Measurements from ENCODE around the gene ST3GAL2.
"Not testable (repeated sequence)": the region's sequence is repeated elsewhere in the genome, so short reads cannot be mapped to it uniquely, and the experiment has no call there.

Gene ST3GAL2

GRCh38 chr16:70454222-70455034 is 15.5 kb upstream of the ST3GAL2 start, which contains the start of gene FCSK:
TSS of gene FCSK (plus strand) at chr16:70454595. CDS start at chr16:70463191, 8,596 bp downstream.
- TF ChIP-seq CTCF (IDR thresholded peaks at IDR 0.05), result no peak
- H3K27ac ChIP-seq, result peak within 1 kb of the TSS; percentile 89
- no peak for DNase-seq (ENCODE audit: low spot score)
- H3K4me3 ChIP-seq, result peak within 1 kb of the TSS; percentile 95

- no peak for TF ChIP-seq CTCF (IDR thresholded peaks at IDR 0.05)
- DNase-seq (ENCODE audit: low spot score), result no peak
- peak overlapping the region in 1 of 2 donors; percentile 89 for H3K27ac ChIP-seq
- peak overlapping the region; percentile 95 for H3K4me3 ChIP-seq
Measured at GRCh38 chr16:70453892-70454221, 15.0 kb upstream of the ST3GAL2 start.

- H3K27ac ChIP-seq, result no peak overlapping the region
- no peak for DNase-seq (ENCODE audit: low spot score)
- TF ChIP-seq CTCF (IDR thresholded peaks at IDR 0.05), result no peak
- H3K4me3 ChIP-seq, result peak overlapping the region; percentile 95
Measured at GRCh38 chr16:70453117-70453891, 14.4 kb upstream of the ST3GAL2 start.

- not testable (repeated sequence) for H3K27ac ChIP-seq; DNase-seq (ENCODE audit: low spot score)
- H3K4me3 ChIP-seq, result peak overlapping the region; percentile 38
Measured at GRCh38 chr16:70451004-70451340, 12.1 kb upstream of the ST3GAL2 start.

- H3K27ac ChIP-seq; DNase-seq (ENCODE audit: low spot score): not testable (repeated sequence)
- peak overlapping the region; percentile 38 for H3K4me3 ChIP-seq
Measured at GRCh38 chr16:70450142-70451003, 11.5 kb upstream of the ST3GAL2 start.

- TF ChIP-seq CTCF (IDR thresholded peaks at IDR 0.05), result no peak
- Histone ChIP-seq H3K4me3 (no peak overlapping the region), H3K27ac (no peak overlapping the region)
- no peak for DNase-seq (ENCODE audit: low spot score)
Measured at GRCh38 chr16:70448075-70448474, 9.2 kb upstream of the ST3GAL2 start.

GRCh38 chr16:70444249-70445063 is 5.6 kb upstream of the ST3GAL2 start:
- Histone ChIP-seq H3K4me3 (no peak overlapping the region), H3K27ac (no peak overlapping the region)
- no peak for DNase-seq (ENCODE audit: low spot score)
- TF ChIP-seq CTCF (IDR thresholded peaks at IDR 0.05), result no peak

Data from coronary artery (tissue), 2 donors.